Neuronal stem cell (in vitro differentiated cells): Measurements from ENCODE around the gene SERPINA10.

ENCODE experiments used
- DNase-seq: peaks from one replicate; pipeline ENCODE4 v3.0.0-alpha.2; 2013; ENCODE audit warnings: low spot score
- H2AFZ ChIP-seq: one replicate; pipeline ENCODE4 v1.6.1; 2013; ENCODE audit warnings: mild to moderate bottlenecking, low read length, inconsistent platforms
- H2AK5ac ChIP-seq: 2 replicates; pipeline ENCODE4 v1.6.1; 2013; ENCODE audit warnings: low read depth, mild to moderate bottlenecking, inconsistent platforms, low read length, moderate library complexity, mixed read lengths
- H2BK120ac ChIP-seq: 2 replicates; pipeline ENCODE4 v1.6.1; 2013; ENCODE audit warnings: low read depth, mild to moderate bottlenecking, inconsistent platforms, low read length, moderate library complexity, mixed read lengths
- H2BK12ac ChIP-seq: one replicate; pipeline ENCODE4 v1.6.1; 2013; ENCODE audit warnings: low read length, inconsistent platforms
- H2BK15ac ChIP-seq: 2 replicates; pipeline ENCODE4 v1.6.1; 2013; ENCODE audit warnings: mild to moderate bottlenecking, low read length, inconsistent platforms, mixed read lengths
- H2BK5ac ChIP-seq: one replicate; pipeline ENCODE4 v1.6.1; 2013; ENCODE audit warnings: inconsistent platforms, mild to moderate bottlenecking, low read length, moderate library complexity
- H3K14ac ChIP-seq: one replicate; pipeline ENCODE4 v1.6.1; 2013; ENCODE audit warnings: low read length, inconsistent platforms
- H3K18ac ChIP-seq: 2 replicates; pipeline ENCODE4 v1.6.1; 2013; ENCODE audit warnings: low read length, inconsistent platforms
- H3K23ac ChIP-seq: 2 replicates; pipeline ENCODE4 v1.6.1; 2013; ENCODE audit warnings: low read depth, mild to moderate bottlenecking, mixed read lengths, low read length, inconsistent platforms; ENCODE audit not compliant: poor library complexity
- H3K27ac ChIP-seq: replicated peaks from 3 replicates; pipeline ENCODE4 v1.5.1; 2013; ENCODE audit warnings: low read length, inconsistent platforms
- H3K27me3 ChIP-seq, 3 experiments: 2 replicates each; pipeline ENCODE4 v1.6.1; 2013; ENCODE audit warnings: low read length in 3 of 3, mild to moderate bottlenecking in 2 of 3, inconsistent platforms in 1 of 3, low read depth in 1 of 3, mixed read lengths in 1 of 3, moderate library complexity in 1 of 3; ENCODE audit not compliant: control insufficient read depth in 3 of 3, insufficient read depth in 3 of 3
- H3K36me3 ChIP-seq, 2 donors: replicated peaks in 1 of 2; 2 replicates each; pipeline ENCODE4 v1.6.1; 2013; ENCODE audit warnings: low read length in 2 of 2; ENCODE audit not compliant: control insufficient read depth in 2 of 2, insufficient read depth in 2 of 2
- H3K4ac ChIP-seq: 2 replicates; pipeline ENCODE4 v1.6.1; 2013; ENCODE audit warnings: inconsistent platforms, mild to moderate bottlenecking, low read length, moderate library complexity
- H3K4me1 ChIP-seq, 2 donors: 1 replicate in 1 of 2; 2 replicates in 1 of 2; pipeline ENCODE4 v1.6.1; 2013; ENCODE audit warnings: low read length in 2 of 2, low read depth in 1 of 2; ENCODE audit not compliant: control insufficient read depth in 2 of 2, insufficient read depth in 1 of 2
- H3K4me2 ChIP-seq: one replicate; pipeline ENCODE4 v1.6.1; 2013; ENCODE audit warnings: mild to moderate bottlenecking, low read length, inconsistent platforms; ENCODE audit not compliant: insufficient read depth, poor library complexity, severe bottlenecking
- H3K4me3 ChIP-seq, 2 donors: 2 replicates each; pipeline ENCODE4 v1.5.1; 2013; ENCODE audit warnings: low read length in 2 of 2, mild to moderate bottlenecking in 2 of 2, inconsistent platforms in 1 of 2, moderate library complexity in 1 of 2
- H3K79me1 ChIP-seq: one replicate; pipeline ENCODE4 v1.6.1; 2013; ENCODE audit warnings: low read depth, mild to moderate bottlenecking, inconsistent platforms, low read length, moderate library complexity
- H3K9ac ChIP-seq: one replicate; pipeline ENCODE4 v1.6.1; 2013; ENCODE audit warnings: mild to moderate bottlenecking, low read depth, low read length, inconsistent platforms; ENCODE audit not compliant: poor library complexity
- H3K9me3 ChIP-seq, 2 donors: replicated peaks in 1 of 2; 2 replicates each; pipeline versions ENCODE3 to v1.6.1; 2013; ENCODE audit warnings: low read length in 2 of 2, mild to moderate bottlenecking in 2 of 2, inconsistent platforms in 1 of 2, low read depth in 1 of 2, mixed read lengths in 1 of 2, moderate library complexity in 1 of 2; ENCODE audit not compliant: control insufficient read depth in 2 of 2, insufficient read depth in 1 of 2
- H4K8ac ChIP-seq: one replicate; pipeline ENCODE4 v1.6.1; 2013; ENCODE audit warnings: low read depth, mild to moderate bottlenecking, inconsistent platforms, low read length, moderate library complexity
- H4K91ac ChIP-seq: one replicate; pipeline ENCODE4 v1.6.1; 2013; ENCODE audit warnings: low read length, low read depth, mild to moderate bottlenecking, inconsistent platforms; ENCODE audit not compliant: poor library complexity
- WGBS, 2 donors: extraction: QIAGEN DNeasy Blood & Tissue Kit; methylation state at CpG; one replicate each; pipeline ENCODE4 v1.1.7; 2013; ENCODE audit warnings: missing lambda C conversion rate in 2 of 2, mixed read lengths in 1 of 2; ENCODE audit not compliant: insufficient read length in 2 of 2, insufficient replicate concordance in 1 of 2; ENCODE audit errors: extremely low coverage in 2 of 2; 5-methylcytosine and 5-hydroxymethylcytosine counted together

Gene SERPINA10

GRCh38 chr14:94320243-94320642 is 27.2 kb upstream of the SERPINA10 start:
- Histone ChIP-seq H4K91ac (no peak overlapping the region), H2BK12ac (no peak overlapping the region)

GRCh38 chr14:94317259-94317658 is 24.2 kb upstream of the SERPINA10 start:
- peaks cover 0 to 3% (median 0%) of the 10 kb centered on the region in 3 experiments for H3K27me3 ChIP-seq
- H3K14ac ChIP-seq: no peak overlapping the region

More at GRCh38 chr14:94320243-94320642, 27.2 kb upstream of the SERPINA10 start:
- no peak overlapping the region for H4K8ac ChIP-seq
- no peak overlapping the region for H3K4ac ChIP-seq
- no peak overlapping the region for H3K14ac ChIP-seq
- H2BK15ac ChIP-seq: no peak overlapping the region
- no peak overlapping the region for H2BK5ac ChIP-seq
- H3K27ac ChIP-seq: no peak overlapping the region
- H2AK5ac ChIP-seq: no peak overlapping the region
- no peak overlapping the region for H3K4me2 ChIP-seq
- H3K36me3 ChIP-seq: no peaks in the 10 kb centered on the region
- no peaks in the 10 kb centered on the region for H3K27me3 ChIP-seq
- no peak overlapping the region for H3K18ac ChIP-seq
- no peak overlapping the region for H3K23ac ChIP-seq
- no peaks in the 10 kb centered on the region for H3K79me1 ChIP-seq
- no peaks in the 10 kb centered on the region for H3K9me3 ChIP-seq
- no peak for DNase-seq
- H2AFZ ChIP-seq: no peak overlapping the region
- H3K9ac ChIP-seq: no peak overlapping the region
- no CpG with 5 or more reads among the region's 5 CpGs for WGBS, 2 donors
- no peak overlapping the region for H2BK120ac ChIP-seq
- H3K4me1 ChIP-seq: peaks cover 0 to 2% of the 10 kb centered on the region in 2 donors
- H3K4me3 ChIP-seq: no peak overlapping the region

DNA sequence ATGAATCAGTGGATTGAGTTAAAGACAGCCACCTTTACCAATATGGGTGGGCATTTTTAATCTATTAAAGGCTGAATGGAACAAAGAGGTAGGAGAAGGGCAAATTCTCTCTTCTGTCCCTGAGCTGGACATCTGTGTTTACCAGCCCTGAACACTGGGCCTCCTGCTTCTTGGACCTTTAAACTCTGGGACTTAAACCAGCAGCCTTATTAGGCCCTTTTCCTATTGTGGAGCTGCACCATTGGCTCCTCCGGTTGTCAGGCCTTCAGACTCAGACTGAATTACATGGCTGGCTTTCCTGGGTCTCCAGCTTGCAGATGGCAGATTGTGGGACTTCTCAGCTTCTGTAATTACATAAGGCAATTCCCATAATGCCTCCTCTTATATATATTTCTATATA is 23.6 kb upstream of the SERPINA10 start:
- peaks cover 0 to 2% of the 10 kb centered on the region in 2 donors for H3K4me1 ChIP-seq
- no peak overlapping the region for H4K91ac ChIP-seq
- H2BK5ac ChIP-seq: no peak overlapping the region
- no peak overlapping the region for H3K4me3 ChIP-seq
- H3K18ac ChIP-seq: no peak overlapping the region
- H3K14ac ChIP-seq: no peak overlapping the region
- H2BK120ac ChIP-seq: no peak overlapping the region
- no peak overlapping the region for H3K27ac ChIP-seq
- H3K36me3 ChIP-seq: no peaks in the 10 kb centered on the region
- no peak overlapping the region for H3K23ac ChIP-seq
- H3K9me3 ChIP-seq: no peaks in the 10 kb centered on the region
- H4K8ac ChIP-seq: no peak overlapping the region
- DNase-seq: no peak
- peaks cover 0 to 3% (median 0%) of the 10 kb centered on the region in 3 experiments for H3K27me3 ChIP-seq
- H2BK15ac ChIP-seq: no peak overlapping the region
- no peak overlapping the region for H2AFZ ChIP-seq
- H2AK5ac ChIP-seq: no peak overlapping the region
- no peak overlapping the region for H3K9ac ChIP-seq
- no CpG with 5 or more reads among the region's 1 CpG for WGBS, 2 donors
- no peak overlapping the region for H3K4ac ChIP-seq
- H2BK12ac ChIP-seq: no peak overlapping the region
- H3K79me1 ChIP-seq: no peaks in the 10 kb centered on the region
- no peak overlapping the region for H3K4me2 ChIP-seq

More at GRCh38 chr14:94317259-94317658, 24.2 kb upstream of the SERPINA10 start:
- no peak for DNase-seq
- Histone ChIP-seq H3K4me2 (no peak overlapping the region), H2BK12ac (no peak overlapping the region), H4K8ac (no peak overlapping the region), H3K18ac (no peak overlapping the region), H3K4me3 (no peak overlapping the region), H3K79me1 (no peaks in the 10 kb centered on the region), H3K23ac (no peak overlapping the region), H2AFZ (no peak overlapping the region), H2BK15ac (no peak overlapping the region), H3K9ac (no peak overlapping the region), H4K91ac (no peak overlapping the region), H2BK120ac (no peak overlapping the region), H3K4me1 (peaks cover 0 to 2% of the 10 kb centered on the region in 2 donors), H3K9me3 (no peaks in the 10 kb centered on the region), H3K4ac (no peak overlapping the region), H2BK5ac (no peak overlapping the region), H3K27ac (no peak overlapping the region), H3K36me3 (no peaks in the 10 kb centered on the region), H2AK5ac (no peak overlapping the region)
- no CpG with 5 or more reads among the region's 4 CpGs for WGBS, 2 donors

DNA sequence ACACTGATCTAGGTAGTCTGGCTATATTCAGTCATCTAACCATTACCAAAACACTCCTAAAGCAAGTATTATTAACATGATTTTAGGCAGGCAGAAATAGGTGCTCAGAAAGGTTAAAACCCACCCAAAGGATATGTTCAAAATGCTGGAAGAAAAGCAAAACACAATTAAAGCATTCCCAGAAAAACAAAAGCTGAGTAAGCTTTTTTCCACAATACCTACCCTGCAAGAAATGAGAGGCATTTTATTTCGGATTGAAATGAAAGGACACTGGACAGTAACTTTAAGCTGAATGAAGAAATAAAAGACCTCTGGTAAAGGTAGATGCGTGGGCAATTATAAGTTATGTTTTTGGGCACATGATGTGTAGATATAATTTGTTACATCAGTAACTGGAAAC is 21.8 kb upstream of the SERPINA10 start:
- H4K8ac ChIP-seq: no peak overlapping the region
- no peak overlapping the region for H3K18ac ChIP-seq
- H2BK5ac ChIP-seq: no peak overlapping the region
- H2AK5ac ChIP-seq: no peak overlapping the region
- no peak for DNase-seq
- no peaks in the 10 kb centered on the region for H3K79me1 ChIP-seq
- peaks cover 0 to 3% (median 0%) of the 10 kb centered on the region in 3 experiments for H3K27me3 ChIP-seq
- H3K14ac ChIP-seq: no peak overlapping the region
- no peak overlapping the region for H4K91ac ChIP-seq
- no CpG with 5 or more reads among the region's 2 CpGs for WGBS, 2 donors
- H3K27ac ChIP-seq: no peak overlapping the region
- H3K4me3 ChIP-seq: no peak overlapping the region
- no peak overlapping the region for H2BK15ac ChIP-seq
- H3K9ac ChIP-seq: no peak overlapping the region
- H3K4me2 ChIP-seq: no peak overlapping the region
- no peaks in the 10 kb centered on the region for H3K36me3 ChIP-seq
- H2AFZ ChIP-seq: no peak overlapping the region
- H3K4me1 ChIP-seq: no peaks in the 10 kb centered on the region
- H3K4ac ChIP-seq: no peak overlapping the region
- no peak overlapping the region for H2BK120ac ChIP-seq
- H3K9me3 ChIP-seq: peaks cover 0 to 2% of the 10 kb centered on the region in 2 donors
- no peak overlapping the region for H3K23ac ChIP-seq
- H2BK12ac ChIP-seq: no peak overlapping the region
